ENCODE data around the gene GLTP.

The GLTP gene

DNA sequence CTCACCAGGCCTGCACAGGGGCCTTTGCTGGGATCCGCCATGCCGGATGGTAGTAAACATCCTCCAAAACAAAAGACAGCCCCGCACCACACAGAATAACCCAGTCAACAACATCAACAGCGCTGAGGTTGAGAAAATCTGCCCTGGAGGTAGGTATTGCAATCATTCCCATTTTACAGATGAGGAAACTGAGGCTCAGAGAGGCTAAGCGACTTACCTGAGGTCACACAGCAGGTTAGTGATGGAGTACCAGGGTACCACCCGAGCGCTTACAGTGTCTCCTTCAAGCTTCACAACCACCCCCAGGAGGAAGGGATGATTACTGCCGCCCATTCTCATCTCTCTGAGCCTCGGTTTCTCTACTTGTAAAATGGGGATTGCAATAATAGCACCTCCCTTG lies 62.1 kb downstream of the GLTP start:
- no peak for DNase-seq

DNA sequence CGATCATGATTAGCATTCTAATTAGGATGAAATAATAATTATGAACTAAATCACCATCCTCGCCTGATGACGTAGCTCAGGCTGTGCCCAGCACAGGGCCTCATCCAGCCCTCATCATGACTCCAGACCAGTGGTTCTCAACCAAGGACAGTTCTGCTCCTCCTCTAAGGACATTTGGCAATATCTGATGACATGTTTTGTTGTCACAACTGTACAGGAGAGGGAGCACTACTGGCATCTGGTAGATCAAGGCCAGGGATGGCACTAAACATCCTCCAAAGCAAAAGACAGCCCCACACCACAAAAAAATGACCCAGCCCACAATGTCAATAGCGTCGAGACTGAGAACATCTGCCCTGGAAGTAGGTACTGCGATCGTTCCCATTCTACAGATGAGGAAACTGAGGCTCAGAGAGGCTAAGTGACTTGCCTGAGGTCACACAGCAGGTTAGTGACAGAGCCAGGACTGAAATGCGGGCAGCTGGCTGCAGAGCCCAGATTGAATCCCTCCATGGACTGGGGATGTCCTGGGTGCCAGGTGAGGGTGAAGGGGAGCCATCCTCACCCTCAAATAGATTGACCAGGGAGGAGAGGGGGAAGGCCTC lies 62.6 kb downstream of the GLTP start:
- no peak for DNase-seq

DNA sequence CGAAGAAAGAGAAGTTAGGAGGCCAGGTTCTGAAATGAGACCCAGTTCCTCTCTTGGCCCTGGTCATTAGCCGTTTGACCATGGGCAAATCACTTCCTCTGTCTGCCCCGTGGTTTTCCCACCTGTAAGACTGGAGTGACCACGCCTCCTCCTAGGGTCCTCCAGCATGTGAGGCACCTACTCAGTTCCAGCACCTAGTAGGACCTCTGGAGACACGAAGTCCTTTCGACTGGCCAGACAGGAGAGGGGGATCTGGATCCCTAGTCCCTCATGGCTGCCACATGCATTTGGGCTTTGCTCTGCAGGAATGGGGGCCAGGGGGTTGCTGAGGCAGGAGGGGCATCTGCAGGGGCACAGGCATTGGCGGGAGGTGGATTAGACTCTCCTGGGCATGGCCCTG lies 63.5 kb downstream of the GLTP start:
- no peak for DNase-seq

DNA sequence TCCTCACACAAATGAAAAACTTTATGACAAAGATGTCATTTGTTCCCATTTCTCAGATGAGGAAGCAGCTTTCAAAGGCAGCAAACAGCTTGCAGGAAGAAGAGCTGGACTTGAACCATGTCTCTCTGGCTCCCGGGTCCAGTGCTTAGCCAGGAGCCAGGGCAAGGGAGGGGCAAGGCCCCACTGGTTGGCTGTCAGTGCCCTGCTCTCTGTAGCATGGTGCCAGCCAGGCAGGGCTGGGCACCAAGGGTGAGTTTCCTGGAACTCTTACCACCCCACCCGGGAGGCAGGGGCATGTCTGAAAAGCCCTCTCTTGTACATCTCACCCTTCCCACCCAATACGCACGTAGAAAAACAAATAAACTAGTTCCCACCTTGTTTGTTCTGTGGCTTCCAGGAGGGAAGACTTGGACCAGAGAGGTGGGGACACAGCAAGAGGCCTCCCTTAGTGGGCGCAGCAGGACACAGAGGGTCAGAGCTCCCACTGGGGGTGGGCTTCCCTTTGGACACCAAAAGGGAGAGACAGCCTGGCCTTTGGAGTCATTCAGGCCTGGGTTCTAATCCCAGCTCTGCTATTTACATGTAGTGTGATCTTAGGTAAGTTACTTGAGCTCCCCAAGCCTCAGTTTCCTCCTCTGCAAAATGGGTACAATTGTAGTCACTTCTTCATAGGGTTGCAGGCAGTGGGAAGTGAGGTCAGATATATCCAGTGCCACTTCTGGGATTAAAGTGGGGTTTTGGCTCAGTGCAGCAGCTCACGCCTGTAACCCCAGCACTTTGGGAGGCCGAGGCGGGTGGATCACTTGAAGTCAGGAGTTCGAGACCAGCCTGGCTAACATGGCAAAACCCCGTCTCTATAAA lies 64.4 kb downstream of the GLTP start:
- DNase-seq, result no peak

DNA sequence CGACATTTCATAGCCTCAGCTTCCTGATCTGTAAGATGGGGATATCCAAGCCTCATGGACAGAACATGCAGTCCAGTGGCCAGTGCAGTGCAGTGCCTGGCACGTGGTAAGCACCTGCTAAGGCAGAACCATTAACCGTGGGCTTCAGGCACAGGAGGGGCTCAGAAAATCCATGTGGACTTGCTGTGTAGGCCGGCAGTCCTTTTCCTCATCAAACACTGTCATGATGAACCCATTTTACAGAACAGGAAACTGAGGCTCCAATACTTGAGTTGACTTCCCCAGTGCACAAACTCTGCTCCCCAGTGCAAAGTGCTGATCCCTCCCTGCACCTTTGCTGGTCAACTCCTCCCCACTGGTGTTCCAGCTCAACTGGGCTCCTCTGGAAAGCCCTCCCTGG lies 65.1 kb downstream of the GLTP start:
- no peak for DNase-seq

DNA sequence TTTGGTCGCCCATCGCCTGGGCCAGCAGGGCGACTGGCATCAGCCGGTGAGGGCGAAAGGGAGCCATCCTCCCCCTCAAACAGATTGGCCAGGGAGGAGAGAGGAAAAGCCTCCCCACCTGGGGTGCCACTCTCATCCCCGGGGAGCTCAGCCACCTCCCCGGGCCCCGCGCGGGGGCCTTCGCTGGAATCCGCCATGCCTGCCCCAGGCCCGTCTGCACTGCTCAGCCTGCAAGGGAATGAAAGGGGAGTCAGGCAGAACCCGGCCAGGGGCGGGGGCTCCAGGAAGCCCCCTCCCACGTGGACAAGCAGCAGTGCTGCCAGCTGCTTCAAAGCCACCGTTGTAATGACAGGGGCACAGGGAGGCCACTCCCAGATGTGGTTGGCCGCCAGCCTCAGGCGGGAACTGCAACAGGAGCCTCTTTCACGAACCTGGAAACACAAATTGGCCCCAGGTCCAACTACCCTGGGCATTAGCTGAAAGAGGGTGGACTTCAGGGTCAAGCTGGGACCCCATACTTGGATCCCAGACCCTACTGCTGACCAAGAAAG lies 65.7 kb downstream of the GLTP start:
- DNase-seq, result no peak

DNA sequence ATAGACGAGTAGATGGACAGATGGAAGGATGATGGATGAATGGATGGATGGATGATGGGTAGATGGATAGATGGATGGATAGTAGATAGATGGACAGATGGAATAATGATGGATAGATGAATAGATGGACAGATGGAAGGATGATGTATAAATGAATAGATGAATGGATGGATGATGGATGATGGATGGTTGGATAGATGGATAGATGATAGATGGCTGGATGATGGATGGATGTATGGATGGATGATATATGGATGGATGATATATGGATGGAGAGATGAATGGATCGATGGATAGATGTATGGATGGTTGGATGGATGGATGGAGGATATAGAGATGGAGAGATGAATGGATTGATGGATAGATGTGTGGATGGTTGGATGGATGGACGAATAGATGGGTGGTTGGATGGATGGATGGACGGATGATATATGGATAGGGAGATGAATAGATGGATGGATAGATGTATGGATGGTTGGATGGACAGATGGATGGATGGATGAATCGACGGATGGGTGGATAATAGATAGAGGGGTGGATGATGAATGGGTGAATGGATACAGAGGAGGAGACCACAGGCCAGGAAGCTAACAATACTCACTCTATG lies 66.4 kb downstream of the GLTP start:
- DNase-seq, result no peak

DNA sequence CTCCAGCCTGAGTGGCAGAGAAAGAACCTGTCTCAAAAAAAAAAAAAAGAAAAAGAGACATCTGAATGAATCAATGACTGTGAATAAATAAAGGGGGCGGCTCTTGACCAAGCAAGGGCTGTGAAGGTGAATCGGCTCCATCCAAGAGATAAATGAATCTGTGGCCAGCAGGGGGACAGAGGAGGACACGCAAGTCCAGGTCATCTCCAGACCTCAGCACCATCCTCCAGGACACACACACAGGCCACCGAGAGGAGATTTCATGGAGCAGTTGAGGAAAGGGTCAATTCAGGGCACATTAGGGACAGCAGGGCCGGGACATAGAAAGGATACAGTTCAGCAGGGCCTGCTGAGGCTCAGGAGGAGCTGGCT lies 68.7 kb downstream of the GLTP start:
- DNase-seq, result no peak

DNA sequence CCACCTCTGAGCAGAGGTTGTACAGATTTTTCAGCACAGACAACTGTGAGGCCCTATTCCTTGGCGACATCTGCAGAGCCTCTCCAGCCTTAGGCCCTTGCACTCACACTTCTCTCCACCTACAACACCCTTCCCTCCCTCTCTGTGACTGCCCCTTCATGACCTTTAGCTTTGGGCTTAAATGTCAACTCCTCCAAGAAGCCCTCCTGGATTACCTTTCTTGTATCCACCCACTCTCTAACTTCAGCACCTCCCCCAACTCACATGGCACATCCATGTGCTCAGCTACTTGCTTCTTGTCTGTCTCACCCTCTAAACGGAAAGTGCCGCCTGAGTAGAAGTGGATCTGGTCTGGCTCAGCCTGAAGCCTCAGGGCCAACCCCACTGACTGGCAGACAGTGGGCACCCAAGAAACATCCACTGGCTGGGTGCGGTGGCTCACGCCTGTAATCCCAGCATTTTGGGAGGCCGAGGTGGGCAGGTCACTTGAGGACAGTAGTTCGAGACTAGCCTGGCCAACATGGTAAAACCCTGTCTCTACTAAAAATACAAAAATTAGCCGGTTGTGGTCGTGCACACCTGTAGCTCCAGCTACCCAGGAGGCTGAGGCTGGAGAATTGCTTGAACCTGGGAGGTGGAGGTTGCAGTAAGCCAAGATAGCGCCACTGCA lies 69.3 kb downstream of the GLTP start:
- no peak for DNase-seq

DNA sequence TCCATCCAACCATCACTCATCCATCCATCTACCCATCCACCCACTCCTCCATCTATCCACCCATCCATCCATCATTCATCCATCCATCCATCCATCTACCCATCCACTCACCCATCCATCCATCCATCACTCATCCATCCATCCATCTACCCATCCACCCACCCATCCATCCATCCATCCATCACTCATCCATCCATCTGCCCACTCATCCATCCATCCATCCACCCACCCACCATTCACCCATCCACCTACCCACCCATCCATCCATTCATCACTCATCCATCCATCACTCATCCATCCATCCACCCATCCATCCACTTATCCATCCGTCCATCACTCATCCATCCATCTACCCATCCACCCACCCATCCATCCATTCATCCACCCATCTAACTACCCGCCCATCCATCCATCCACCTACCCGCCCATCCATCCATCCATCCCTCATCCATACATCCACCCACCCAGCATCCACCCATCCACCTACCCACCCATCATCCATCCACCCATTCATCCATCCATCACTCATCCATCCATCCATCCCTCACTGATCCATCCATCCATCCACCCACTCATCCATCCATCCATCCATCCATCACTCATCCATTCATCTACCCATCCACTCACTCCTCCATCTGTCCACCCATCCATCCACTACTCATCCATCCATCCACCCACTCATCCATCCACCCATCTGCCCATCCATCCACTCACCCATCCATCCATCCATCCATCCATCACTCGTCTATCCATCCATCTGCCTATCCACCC lies 71.3 kb downstream of the GLTP start:
- DNase-seq, result no peak

DNA sequence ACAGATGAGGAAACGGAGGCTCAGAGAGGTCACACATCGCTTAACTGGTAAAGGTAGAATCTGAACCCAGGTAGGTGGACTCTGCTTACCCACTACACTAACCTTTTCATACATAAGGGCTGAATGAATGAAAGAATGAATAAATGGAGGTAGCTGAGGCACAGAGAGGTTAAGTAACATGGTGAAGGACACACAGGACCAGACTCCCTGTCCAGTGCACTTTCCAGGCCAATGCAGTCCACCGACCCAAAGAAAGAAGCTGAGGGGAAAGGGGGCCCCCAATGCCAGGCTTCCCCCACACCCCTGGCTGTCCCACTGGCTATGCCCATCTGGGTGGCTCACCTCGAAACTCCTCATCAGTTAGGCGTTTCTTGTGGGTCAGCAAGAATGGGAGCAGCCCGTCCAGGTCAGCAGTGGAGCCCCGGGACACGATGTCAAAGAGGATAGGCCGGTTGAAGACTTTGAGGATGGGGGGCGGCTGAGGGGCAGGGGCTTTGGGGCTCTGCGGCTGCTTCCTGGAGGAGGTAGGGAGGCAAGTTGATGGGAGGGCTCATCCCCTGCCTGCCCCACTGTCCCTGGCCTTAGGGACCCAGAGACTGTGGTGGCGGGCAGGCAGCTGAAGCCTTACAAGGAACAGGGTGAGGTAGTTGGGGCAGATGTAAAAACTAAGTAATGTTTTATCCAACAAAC lies 72.2 kb downstream of the GLTP start:
- no peak for DNase-seq

DNA sequence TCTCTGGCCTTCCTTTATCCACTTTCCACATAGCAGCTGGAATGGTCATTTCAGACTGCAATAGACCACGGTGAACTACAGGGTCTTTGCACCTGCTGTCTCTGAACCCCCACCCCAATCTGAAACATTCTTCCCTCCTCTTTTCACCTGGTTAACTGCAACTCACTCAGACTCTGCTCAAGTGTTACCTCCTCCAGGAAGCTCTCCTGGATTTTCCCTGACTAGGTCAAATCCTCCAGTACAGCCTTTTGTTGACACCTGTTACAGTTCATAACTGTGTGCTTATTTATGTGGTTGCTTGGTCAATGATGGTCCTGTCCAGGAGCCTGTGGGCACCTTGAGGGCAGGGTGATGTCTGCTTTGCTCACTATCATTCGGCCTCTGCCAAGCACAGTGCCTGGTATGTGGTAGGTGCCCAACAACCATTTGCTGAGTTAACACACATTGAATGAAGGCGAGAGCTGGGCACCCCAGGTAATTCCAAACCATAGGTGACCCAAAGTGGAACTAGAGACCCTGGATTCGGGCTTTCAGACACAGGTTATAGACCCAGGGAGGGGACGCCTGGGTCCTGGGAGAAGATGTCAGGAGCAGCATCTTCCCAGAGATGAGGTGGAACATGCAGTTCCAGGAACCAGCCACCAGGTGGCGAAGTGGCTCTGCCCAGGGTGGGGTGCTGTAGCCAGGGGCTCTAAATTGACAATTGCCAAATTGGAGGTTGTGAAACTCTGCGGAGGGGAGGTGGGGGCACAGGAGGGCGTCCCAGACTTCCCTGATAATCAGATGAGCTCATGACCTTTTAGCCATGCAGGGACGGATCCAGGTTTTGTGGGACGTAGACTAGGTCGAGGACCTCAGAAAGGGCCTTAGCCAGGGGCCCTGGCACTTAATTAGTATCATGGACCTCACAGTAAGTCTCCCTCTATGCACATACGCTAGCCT lies 75.2 kb downstream of the GLTP start:
- peak; percentile 58 for DNase-seq

DNA sequence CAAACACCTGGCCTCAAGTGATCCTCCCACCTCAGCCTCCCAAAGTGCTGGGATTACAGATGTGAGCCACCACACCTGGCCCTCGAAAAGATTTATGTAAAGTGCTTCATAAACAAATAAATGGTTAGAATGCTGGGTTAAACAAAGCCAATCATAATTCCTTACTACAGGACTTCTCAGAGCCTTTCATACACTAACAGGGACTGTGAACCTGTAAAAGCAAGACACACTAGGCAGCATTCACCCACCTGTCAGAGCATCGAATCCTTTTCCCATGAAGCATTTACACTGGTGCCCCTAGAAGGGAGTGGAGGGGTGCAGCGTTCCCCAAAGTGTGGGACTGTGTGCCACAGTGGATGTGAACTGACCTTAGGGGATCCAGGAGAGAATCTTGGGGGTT lies 76.7 kb downstream of the GLTP start:
- no peak for DNase-seq

DNA sequence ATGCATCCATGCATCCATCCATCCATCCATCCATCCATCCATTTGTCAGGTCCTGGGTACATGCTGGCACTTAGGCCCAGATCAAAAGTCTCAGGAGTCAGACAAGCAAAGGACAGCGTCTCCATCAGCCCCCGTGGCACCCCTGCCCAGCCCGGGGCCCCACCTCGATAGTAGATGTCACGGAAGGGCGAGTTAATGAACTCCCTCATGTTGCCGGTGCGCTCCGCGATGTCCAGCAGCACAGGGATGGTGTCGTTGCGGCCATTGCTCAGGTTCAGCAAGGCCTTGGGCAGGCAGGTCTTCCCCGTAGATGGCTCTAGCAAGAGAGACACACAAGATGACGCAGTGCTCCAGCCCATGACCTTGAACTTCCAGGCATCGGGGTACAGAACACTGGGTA lies 77.5 kb downstream of the GLTP start:
- DNase-seq, result no peak

Data from effector CD8-positive, alpha-beta T cell (primary cell).